ENCODE data around the gene MPV17L2.

The MPV17L2 gene

GRCh38 chr19:18190278-18190677, 2.7 kb upstream of the MPV17L2 start:
- H3K27me3 ChIP-seq (replicated peaks; ENCODE audit: control insufficient read depth, insufficient read depth, low read length, poor library complexity, severe bottlenecking) = no peaks in the 10 kb centered on the region
- peaks cover 16% of the 10 kb centered on the region for H3K4me1 ChIP-seq (ENCODE audit: control insufficient read depth, insufficient read depth, low read length, poor library complexity, severe bottlenecking)
- H3K36me3 ChIP-seq (ENCODE audit: control insufficient read depth, insufficient read depth, low read length) = no peaks in the 10 kb centered on the region
- H3K4me3 ChIP-seq (ENCODE audit: insufficient read depth, low read depth, low read length, poor library complexity, severe bottlenecking) = no peak overlapping the region
- no peak for DNase-seq
- H3K9me3 ChIP-seq (ENCODE audit: control insufficient read depth, low read length) = no peaks in the 10 kb centered on the region
- no peak overlapping the region for H3K27ac ChIP-seq (ENCODE audit: insufficient read depth, low read length, poor library complexity, severe bottlenecking)

GRCh38 chr19:18191640-18192062, 1.4 kb upstream of the MPV17L2 start:
- Histone ChIP-seq H3K27me3 (replicated peaks; ENCODE audit: control insufficient read depth, insufficient read depth, low read length, poor library complexity, severe bottlenecking) (no peaks in the 10 kb centered on the region), H3K9me3 (ENCODE audit: control insufficient read depth, low read length) (no peaks in the 10 kb centered on the region), H3K4me1 (ENCODE audit: control insufficient read depth, insufficient read depth, low read length, poor library complexity, severe bottlenecking) (peaks cover 16% of the 10 kb centered on the region), H3K27ac (ENCODE audit: insufficient read depth, low read length, poor library complexity, severe bottlenecking) (peak overlapping the region; percentile 66), H3K36me3 (ENCODE audit: control insufficient read depth, insufficient read depth, low read length) (peaks cover 4% of the 10 kb centered on the region), H3K4me3 (ENCODE audit: insufficient read depth, low read depth, low read length, poor library complexity, severe bottlenecking) (peak overlapping the region; percentile 54)
- DNase-seq = no peak

DNA sequence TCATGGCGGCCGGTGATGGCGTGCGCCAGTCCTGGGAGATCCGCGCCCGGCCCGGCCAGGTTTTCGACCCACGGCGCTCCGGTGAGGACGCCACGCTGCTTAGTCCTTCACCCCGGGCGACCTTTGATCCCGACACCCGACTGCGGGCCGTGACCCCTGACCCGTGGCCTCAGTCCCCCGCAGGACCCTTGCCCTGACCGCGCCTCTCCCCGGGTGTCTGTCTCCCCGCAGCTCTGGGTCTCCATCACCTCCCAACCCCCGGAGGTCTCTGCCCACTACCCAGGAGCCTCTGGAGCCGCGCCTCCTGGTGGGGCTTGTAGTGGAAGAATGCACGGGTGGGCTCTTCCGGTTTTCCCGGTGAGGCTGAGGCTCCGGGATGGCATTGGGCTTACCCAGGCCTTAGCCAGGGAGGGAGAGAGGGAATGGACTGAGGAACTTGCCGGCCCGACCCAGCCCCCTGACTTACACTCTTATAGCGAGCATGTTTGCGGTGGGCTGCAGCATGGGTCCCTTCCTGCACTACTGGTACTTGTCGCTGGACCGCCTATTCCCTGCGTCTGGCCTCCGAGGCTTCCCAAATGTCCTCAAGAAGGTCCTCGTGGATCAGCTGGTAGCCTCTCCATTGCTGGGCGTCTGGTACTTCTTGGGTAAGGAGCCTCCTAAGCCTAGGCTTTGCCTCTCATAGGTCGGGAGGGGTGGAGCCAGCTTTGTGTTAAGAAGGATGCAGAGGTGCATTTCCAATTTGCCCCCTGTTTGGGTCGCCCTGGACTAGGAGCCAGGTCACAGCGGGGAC, 566 bp downstream of the MPV17L2 start:
- Histone ChIP-seq H3K4me3 (ENCODE audit: insufficient read depth, low read depth, low read length, poor library complexity, severe bottlenecking) (peak overlapping the region; percentile 76), H3K27ac (ENCODE audit: insufficient read depth, low read length, poor library complexity, severe bottlenecking) (peak overlapping the region; percentile 64), H3K4me1 (ENCODE audit: control insufficient read depth, insufficient read depth, low read length, poor library complexity, severe bottlenecking) (peaks cover 16% of the 10 kb centered on the region), H3K36me3 (ENCODE audit: control insufficient read depth, insufficient read depth, low read length) (peaks cover 8% of the 10 kb centered on the region), H3K27me3 (replicated peaks; ENCODE audit: control insufficient read depth, insufficient read depth, low read length, poor library complexity, severe bottlenecking) (no peaks in the 10 kb centered on the region), H3K9me3 (ENCODE audit: control insufficient read depth, low read length) (no peaks in the 10 kb centered on the region)
- no peak for DNase-seq

DNA sequence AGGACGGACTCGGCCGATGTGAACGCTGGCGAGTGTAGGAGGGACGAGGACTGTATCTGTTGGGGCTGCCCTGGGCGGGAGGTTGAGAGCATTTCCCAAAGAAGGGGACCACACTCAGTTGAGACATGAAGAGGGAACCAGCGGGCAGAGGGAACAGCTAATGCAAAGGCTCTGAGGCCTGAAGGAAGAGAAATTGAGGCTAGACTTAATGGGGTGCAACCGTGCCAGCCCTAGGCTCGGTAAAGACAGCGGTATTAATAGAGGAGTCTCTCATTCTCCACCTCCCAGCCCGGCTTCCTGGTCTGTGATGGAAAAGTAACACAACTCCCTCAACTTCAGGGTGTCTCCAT, 1.1 kb downstream of the MPV17L2 start:
- no peaks in the 10 kb centered on the region for H3K27me3 ChIP-seq (replicated peaks; ENCODE audit: control insufficient read depth, insufficient read depth, low read length, poor library complexity, severe bottlenecking)
- H3K27ac ChIP-seq (ENCODE audit: insufficient read depth, low read length, poor library complexity, severe bottlenecking) = no peak overlapping the region
- no peaks in the 10 kb centered on the region for H3K9me3 ChIP-seq (ENCODE audit: control insufficient read depth, low read length)
- no peak for DNase-seq
- H3K4me3 ChIP-seq (ENCODE audit: insufficient read depth, low read depth, low read length, poor library complexity, severe bottlenecking) = peak overlapping the region; percentile 76
- peaks cover 11% of the 10 kb centered on the region for H3K36me3 ChIP-seq (ENCODE audit: control insufficient read depth, insufficient read depth, low read length)
- H3K4me1 ChIP-seq (ENCODE audit: control insufficient read depth, insufficient read depth, low read length, poor library complexity, severe bottlenecking) = peaks cover 16% of the 10 kb centered on the region

DNA sequence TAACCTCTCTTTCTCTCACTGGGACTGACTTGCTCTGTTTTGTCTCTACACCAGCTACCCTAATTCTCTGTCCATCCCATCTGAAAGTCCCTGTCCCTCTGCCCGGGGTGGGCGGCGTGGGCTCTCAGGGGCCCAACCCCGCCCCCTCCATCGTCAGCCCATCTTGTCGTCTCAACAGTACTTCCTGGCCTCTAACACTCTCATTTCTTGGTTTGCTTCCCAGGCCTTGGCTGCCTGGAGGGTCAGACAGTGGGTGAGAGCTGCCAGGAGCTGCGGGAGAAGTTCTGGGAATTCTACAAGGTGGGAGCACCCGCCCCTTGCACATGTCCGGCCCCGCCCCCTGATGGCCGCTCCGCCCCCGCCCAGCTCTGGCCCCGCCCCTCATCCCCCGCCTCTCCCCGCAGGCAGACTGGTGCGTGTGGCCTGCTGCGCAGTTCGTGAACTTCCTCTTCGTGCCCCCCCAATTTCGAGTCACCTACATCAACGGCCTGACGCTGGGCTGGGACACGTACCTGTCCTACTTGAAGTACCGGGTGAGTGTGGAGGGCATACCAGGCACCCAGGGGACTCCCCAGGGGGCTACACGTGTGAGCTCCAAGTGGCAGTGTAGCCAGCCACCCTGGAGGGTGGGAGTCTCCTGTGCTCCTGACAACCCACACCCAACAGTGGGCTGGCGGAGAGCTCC, 1.7 kb downstream of the MPV17L2 start:
- Histone ChIP-seq H3K4me3 (ENCODE audit: insufficient read depth, low read depth, low read length, poor library complexity, severe bottlenecking) (no peak overlapping the region), H3K27ac (ENCODE audit: insufficient read depth, low read length, poor library complexity, severe bottlenecking) (peak overlapping the region; percentile 17)
- no peak for DNase-seq

DNA sequence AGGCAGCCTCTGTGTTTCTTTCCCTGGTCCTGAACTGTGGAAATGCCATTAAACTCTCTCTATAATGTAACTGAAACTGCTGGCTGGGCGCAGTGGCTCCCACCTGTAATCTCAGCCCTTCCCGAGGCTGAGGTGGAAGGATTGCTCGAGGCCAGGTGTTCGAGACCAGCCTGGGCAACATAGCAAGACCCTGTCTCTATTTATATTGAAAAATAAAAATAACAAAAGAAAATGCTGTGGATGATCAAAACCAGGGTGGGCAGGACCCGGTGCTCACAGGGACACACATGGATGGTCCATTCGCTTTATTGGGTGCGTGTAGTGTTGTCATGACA, 3.5 kb downstream of the MPV17L2 start:
- no peak for DNase-seq
- H3K27me3 ChIP-seq (replicated peaks; ENCODE audit: control insufficient read depth, insufficient read depth, low read length, poor library complexity, severe bottlenecking) = no peaks in the 10 kb centered on the region
- no peak overlapping the region for H3K4me3 ChIP-seq (ENCODE audit: insufficient read depth, low read depth, low read length, poor library complexity, severe bottlenecking)
- H3K4me1 ChIP-seq (ENCODE audit: control insufficient read depth, insufficient read depth, low read length, poor library complexity, severe bottlenecking) = peaks cover 16% of the 10 kb centered on the region
- H3K36me3 ChIP-seq (ENCODE audit: control insufficient read depth, insufficient read depth, low read length) = peaks cover 11% of the 10 kb centered on the region
- no peaks in the 10 kb centered on the region for H3K9me3 ChIP-seq (ENCODE audit: control insufficient read depth, low read length)
- no peak overlapping the region for H3K27ac ChIP-seq (ENCODE audit: insufficient read depth, low read length, poor library complexity, severe bottlenecking)

More for the DNA sequence above, 1.7 kb downstream of the MPV17L2 start:
- Histone ChIP-seq H3K4me1 (ENCODE audit: control insufficient read depth, insufficient read depth, low read length, poor library complexity, severe bottlenecking) (peaks cover 16% of the 10 kb centered on the region), H3K27me3 (replicated peaks; ENCODE audit: control insufficient read depth, insufficient read depth, low read length, poor library complexity, severe bottlenecking) (no peaks in the 10 kb centered on the region), H3K9me3 (ENCODE audit: control insufficient read depth, low read length) (no peaks in the 10 kb centered on the region), H3K36me3 (ENCODE audit: control insufficient read depth, insufficient read depth, low read length) (peaks cover 11% of the 10 kb centered on the region)

- Histone ChIP-seq H3K4me3 (ENCODE audit: insufficient read depth, low read depth, low read length, poor library complexity, severe bottlenecking) (no peak overlapping the region), H3K4me1 (ENCODE audit: control insufficient read depth, insufficient read depth, low read length, poor library complexity, severe bottlenecking) (peaks cover 16% of the 10 kb centered on the region), H3K27me3 (replicated peaks; ENCODE audit: control insufficient read depth, insufficient read depth, low read length, poor library complexity, severe bottlenecking) (no peaks in the 10 kb centered on the region), H3K9me3 (ENCODE audit: control insufficient read depth, low read length) (no peaks in the 10 kb centered on the region), H3K36me3 (ENCODE audit: control insufficient read depth, insufficient read depth, low read length) (peaks cover 11% of the 10 kb centered on the region), H3K27ac (ENCODE audit: insufficient read depth, low read length, poor library complexity, severe bottlenecking) (no peak overlapping the region)
- no peak for DNase-seq
Observed at GRCh38 chr19:18197306-18197705, 4.3 kb downstream of the MPV17L2 start.

GRCh38 chr19:18197941-18198340, 4.9 kb downstream of the MPV17L2 start:
- H3K36me3 ChIP-seq (ENCODE audit: control insufficient read depth, insufficient read depth, low read length) = peaks cover 11% of the 10 kb centered on the region

DNA sequence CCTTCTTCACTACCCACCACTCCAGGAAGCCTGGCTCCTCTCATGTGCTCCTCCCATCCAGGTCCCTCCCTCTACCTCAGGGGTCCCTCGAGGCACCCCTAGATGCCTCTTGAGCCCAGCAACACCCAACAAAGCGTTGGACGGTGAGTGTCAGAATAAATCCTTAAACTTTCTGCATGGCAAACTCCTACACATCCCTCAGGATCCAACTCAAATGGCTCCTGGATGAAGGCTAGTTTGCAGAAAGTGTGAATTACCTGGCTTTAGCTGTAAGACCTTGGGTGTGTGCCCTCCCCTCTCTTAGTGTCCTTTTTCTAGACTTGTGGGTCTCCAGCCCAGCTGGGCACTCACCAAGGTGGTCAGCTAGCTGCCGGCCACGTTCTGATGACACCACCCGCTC, 5.4 kb downstream of the MPV17L2 start:
- no peak for DNase-seq
- Histone ChIP-seq H3K9me3 (ENCODE audit: control insufficient read depth, low read length) (no peaks in the 10 kb centered on the region), H3K27ac (ENCODE audit: insufficient read depth, low read length, poor library complexity, severe bottlenecking) (no peak overlapping the region), H3K4me1 (ENCODE audit: control insufficient read depth, insufficient read depth, low read length, poor library complexity, severe bottlenecking) (peaks cover 21% of the 10 kb centered on the region), H3K36me3 (ENCODE audit: control insufficient read depth, insufficient read depth, low read length) (peaks cover 11% of the 10 kb centered on the region), H3K4me3 (ENCODE audit: insufficient read depth, low read depth, low read length, poor library complexity, severe bottlenecking) (no peak overlapping the region), H3K27me3 (replicated peaks; ENCODE audit: control insufficient read depth, insufficient read depth, low read length, poor library complexity, severe bottlenecking) (no peaks in the 10 kb centered on the region)

More at GRCh38 chr19:18197941-18198340, 4.9 kb downstream of the MPV17L2 start:
- Histone ChIP-seq H3K27ac (ENCODE audit: insufficient read depth, low read length, poor library complexity, severe bottlenecking) (no peak overlapping the region), H3K4me3 (ENCODE audit: insufficient read depth, low read depth, low read length, poor library complexity, severe bottlenecking) (no peak overlapping the region), H3K27me3 (replicated peaks; ENCODE audit: control insufficient read depth, insufficient read depth, low read length, poor library complexity, severe bottlenecking) (no peaks in the 10 kb centered on the region), H3K4me1 (ENCODE audit: control insufficient read depth, insufficient read depth, low read length, poor library complexity, severe bottlenecking) (peaks cover 19% of the 10 kb centered on the region), H3K9me3 (ENCODE audit: control insufficient read depth, low read length) (no peaks in the 10 kb centered on the region)
- no peak for DNase-seq

DNA sequence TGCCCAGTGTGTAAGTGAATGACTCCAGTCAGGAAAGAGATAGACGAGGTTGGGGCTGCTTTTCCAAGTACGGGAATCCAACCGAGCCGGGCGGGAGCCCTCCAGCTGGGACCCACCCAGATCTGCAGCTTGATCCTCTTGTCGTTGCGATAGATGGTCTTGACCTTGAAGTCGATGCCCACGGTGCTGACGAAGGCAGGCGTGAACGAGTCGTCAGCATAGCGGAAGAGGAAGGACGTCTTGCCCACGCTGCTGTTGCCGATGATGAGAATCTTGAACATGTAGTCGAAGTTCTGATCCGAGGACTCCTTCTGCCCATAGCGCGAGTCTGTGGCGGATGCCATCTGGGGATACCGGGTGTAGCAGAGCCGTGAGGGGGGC, 9.4 kb downstream of the MPV17L2 start:
- no peaks in the 10 kb centered on the region for H3K27me3 ChIP-seq (replicated peaks; ENCODE audit: control insufficient read depth, insufficient read depth, low read length, poor library complexity, severe bottlenecking)
- no peak overlapping the region for H3K4me3 ChIP-seq (ENCODE audit: insufficient read depth, low read depth, low read length, poor library complexity, severe bottlenecking)
- peaks cover 18% of the 10 kb centered on the region for H3K4me1 ChIP-seq (ENCODE audit: control insufficient read depth, insufficient read depth, low read length, poor library complexity, severe bottlenecking)
- no peaks in the 10 kb centered on the region for H3K9me3 ChIP-seq (ENCODE audit: control insufficient read depth, low read length)
- peaks cover 6% of the 10 kb centered on the region for H3K36me3 ChIP-seq (ENCODE audit: control insufficient read depth, insufficient read depth, low read length)
- H3K27ac ChIP-seq (ENCODE audit: insufficient read depth, low read length, poor library complexity, severe bottlenecking) = no peak overlapping the region
- no peak for DNase-seq

Measured in effector memory CD4-positive, alpha-beta T cell (primary cell).